ENCODE results near the gene PPP1R15A. TPM values are rescaled to one million over a fixed set of nuclear protein-coding genes. Genes with fewer than 3 reads are reported as not detected.

Gene PPP1R15A
- total RNA-seq, 1 donor from 2014 or later = 80.9 TPM

DNA sequence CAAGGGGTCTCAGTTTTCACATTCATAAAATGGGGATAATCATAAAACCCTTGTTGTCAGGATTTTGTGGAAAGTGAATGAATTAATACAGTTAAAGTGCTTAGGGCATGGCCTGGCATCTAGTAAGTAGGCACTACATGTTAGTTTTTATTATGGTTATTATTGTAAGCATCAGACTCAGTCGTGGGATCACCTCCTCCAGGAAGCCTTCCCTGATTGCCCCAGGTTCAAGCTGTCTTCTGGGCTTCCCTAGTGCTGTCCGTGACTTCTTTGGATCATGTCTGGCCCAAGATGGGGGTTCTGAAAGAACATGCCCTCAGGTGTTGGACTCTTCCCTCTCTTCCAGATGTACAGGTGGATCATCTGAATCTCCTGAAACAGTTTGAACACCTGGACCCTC lies 38.6 kb downstream of the PPP1R15A start:
- no peak for ATAC-seq

DNA sequence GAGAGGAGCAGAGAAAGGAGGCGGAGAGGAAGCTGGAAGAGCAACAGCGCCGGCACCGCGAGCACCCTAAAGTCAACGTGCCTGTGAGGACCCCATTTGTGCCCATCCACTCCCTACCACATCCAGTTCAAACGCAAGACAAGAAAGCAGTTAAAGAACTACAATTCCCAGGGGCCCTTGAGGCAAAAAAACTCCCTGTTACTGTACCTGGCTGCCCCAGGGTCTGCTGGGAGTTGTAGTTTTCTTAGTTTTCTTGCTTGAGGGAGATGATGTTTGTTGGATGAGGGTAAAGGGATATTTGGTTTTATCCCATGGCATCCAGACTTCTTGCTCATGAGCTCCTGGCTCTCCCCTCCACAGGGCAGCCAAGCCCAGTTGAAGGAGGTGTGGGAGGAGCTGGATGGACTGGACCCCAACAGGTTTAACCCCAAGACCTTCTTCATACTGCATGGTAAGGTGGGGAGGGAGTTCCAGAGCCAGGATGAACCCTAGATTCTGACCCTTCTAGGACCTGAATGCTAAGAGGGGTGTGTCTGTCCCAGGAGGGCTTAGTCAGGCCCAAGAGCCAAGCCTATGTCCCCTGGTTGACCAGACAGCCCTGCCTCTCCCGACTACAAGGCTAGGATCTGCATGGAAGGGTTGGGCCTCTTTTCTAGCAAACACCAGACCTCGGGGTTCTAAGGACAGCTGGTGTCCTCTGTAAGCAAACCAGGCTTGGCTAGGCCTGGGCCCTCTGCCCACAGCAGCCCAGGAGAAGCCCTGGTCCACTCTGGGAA lies 41.1 kb downstream of the PPP1R15A start:
- H3K27ac ChIP-seq = no peak overlapping the region
- no peak overlapping the region for H3K4me3 ChIP-seq
- DNase-seq = no peak
- peaks cover 9% of the 10 kb centered on the region for H3K4me1 ChIP-seq
- peaks cover 86% of the 10 kb centered on the region for H3K36me3 ChIP-seq
- intact Hi-C loops (cut with DNase I) = no loop called here
- TF ChIP-seq, protein P1, sequence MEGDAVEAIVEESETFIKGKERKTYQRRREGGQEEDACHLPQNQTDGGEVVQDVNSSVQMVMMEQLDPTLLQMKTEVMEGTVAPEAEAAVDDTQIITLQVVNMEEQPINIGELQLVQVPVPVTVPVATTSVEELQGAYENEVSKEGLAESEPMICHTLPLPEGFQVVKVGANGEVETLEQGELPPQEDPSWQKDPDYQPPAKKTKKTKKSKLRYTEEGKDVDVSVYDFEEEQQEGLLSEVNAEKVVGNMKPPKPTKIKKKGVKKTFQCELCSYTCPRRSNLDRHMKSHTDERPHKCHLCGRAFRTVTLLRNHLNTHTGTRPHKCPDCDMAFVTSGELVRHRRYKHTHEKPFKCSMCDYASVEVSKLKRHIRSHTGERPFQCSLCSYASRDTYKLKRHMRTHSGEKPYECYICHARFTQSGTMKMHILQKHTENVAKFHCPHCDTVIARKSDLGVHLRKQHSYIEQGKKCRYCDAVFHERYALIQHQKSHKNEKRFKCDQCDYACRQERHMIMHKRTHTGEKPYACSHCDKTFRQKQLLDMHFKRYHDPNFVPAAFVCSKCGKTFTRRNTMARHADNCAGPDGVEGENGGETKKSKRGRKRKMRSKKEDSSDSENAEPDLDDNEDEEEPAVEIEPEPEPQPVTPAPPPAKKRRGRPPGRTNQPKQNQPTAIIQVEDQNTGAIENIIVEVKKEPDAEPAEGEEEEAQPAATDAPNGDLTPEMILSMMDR (IDR thresholded peaks at IDR 0.05) = no peak
- ATAC-seq = no peak
- no peaks in the 10 kb centered on the region for H3K9me3 ChIP-seq
- no peaks in the 10 kb centered on the region for H3K27me3 ChIP-seq

More for the DNA sequence above, 38.6 kb downstream of the PPP1R15A start:
- Histone ChIP-seq H3K4me1 (peaks cover 16% of the 10 kb centered on the region), H3K27me3 (no peaks in the 10 kb centered on the region), H3K36me3 (peaks cover 91% of the 10 kb centered on the region), H3K27ac (no peak overlapping the region), H3K4me3 (no peak overlapping the region), H3K9me3 (no peaks in the 10 kb centered on the region)
- intact Hi-C loops (cut with DNase I) = no loop called here
- no peak for DNase-seq
- TF ChIP-seq, protein P1 (IDR thresholded peaks at IDR 0.05) = no peak

DNA sequence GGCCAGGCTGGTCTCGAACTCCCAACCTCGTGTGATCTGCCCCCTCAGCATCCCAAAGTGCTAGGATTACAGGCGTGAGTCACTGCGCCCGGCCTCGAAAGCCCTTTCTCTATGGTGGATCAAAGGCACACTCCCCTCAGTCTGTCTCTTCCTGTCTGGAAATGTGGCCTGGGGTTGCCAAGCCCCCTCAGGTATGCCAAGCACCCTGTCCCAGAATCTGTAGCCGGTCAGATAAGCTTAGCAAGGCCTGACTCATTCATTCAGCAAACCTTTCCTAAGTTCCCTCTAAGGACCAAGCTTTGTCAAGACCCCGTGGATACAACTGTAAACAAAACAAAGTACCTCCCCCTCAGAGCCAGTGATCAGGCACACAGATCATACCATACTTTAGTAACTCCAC lies 42.0 kb downstream of the PPP1R15A start:
- no peaks in the 10 kb centered on the region for H3K27me3 ChIP-seq
- DNase-seq = no peak
- intact Hi-C loops (cut with DNase I) = no loop called here
- no peak overlapping the region for H3K4me3 ChIP-seq
- peaks cover 5% of the 10 kb centered on the region for H3K4me1 ChIP-seq
- no peak overlapping the region for H3K27ac ChIP-seq
- TF ChIP-seq, protein P1 (IDR thresholded peaks at IDR 0.05) = no peak
- no peaks in the 10 kb centered on the region for H3K9me3 ChIP-seq
- peaks cover 90% of the 10 kb centered on the region for H3K36me3 ChIP-seq
- no peak for ATAC-seq

DNA sequence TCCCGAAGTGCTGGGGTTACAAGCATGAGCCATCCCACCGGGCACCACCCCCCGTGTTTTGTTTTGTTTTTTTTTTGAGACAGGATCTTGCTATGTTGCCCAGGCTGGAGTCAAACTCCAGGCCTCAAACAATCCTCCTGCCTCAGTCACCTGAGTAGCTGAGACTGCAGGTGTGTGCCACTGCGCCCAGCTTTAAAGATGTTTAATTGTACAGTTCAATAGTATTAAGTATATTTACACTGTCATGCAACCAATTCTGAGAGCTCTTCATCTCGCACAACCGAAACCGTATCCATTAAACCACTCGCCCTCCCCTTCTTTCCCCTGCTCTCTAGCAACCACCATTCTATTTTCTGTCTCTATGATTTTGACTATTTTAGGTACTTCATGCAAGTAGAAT lies 43.5 kb downstream of the PPP1R15A start:
- no peak overlapping the region for H3K4me3 ChIP-seq
- no peaks in the 10 kb centered on the region for H3K27me3 ChIP-seq
- H3K36me3 ChIP-seq = peaks cover 88% of the 10 kb centered on the region
- intact Hi-C loops (cut with DNase I) = no loop called here
- no peak for DNase-seq
- TF ChIP-seq, protein P1 (IDR thresholded peaks at IDR 0.05) = no peak
- peak overlapping the region; percentile 26 for H3K27ac ChIP-seq
- no peaks in the 10 kb centered on the region for H3K9me3 ChIP-seq
- ATAC-seq = peak; percentile 68
- H3K4me1 ChIP-seq = no peaks in the 10 kb centered on the region

DNA sequence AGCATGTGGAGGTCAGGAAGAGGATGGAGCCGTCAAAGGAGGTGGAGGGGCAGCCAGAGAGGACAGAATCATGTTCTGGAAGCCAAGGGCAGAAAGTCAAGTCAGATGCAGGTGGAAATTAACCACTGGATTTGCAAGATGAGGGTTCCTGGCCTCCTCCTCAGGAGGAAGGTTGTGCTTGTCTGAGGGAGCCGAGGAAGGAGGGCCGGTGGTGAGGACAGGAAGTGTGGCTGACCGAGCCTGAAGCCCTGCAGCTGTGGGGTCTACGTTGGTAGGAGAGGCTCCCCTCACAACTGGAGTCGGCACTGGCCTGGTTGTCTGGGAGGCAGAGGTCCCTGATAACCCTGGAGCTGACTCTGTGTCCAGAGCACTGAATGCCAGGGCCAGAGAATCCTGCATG lies 45.9 kb downstream of the PPP1R15A start:
- H3K27ac ChIP-seq = no peak overlapping the region
- no peak for ATAC-seq
- H3K27me3 ChIP-seq = no peaks in the 10 kb centered on the region
- no peak overlapping the region for H3K4me3 ChIP-seq
- DNase-seq = no peak
- TF ChIP-seq, protein P1 (IDR thresholded peaks at IDR 0.05) = no peak
- H3K9me3 ChIP-seq = no peaks in the 10 kb centered on the region
- intact Hi-C loops (cut with DNase I) = no loop called here
- H3K36me3 ChIP-seq = peaks cover 86% of the 10 kb centered on the region
- no peaks in the 10 kb centered on the region for H3K4me1 ChIP-seq
